ENCODE data around the gene FGFR2.

GRCh38 chr10:121519411-121519810 is 78.8 kb downstream of the FGFR2 start:
- TF ChIP-seq, protein P1, sequence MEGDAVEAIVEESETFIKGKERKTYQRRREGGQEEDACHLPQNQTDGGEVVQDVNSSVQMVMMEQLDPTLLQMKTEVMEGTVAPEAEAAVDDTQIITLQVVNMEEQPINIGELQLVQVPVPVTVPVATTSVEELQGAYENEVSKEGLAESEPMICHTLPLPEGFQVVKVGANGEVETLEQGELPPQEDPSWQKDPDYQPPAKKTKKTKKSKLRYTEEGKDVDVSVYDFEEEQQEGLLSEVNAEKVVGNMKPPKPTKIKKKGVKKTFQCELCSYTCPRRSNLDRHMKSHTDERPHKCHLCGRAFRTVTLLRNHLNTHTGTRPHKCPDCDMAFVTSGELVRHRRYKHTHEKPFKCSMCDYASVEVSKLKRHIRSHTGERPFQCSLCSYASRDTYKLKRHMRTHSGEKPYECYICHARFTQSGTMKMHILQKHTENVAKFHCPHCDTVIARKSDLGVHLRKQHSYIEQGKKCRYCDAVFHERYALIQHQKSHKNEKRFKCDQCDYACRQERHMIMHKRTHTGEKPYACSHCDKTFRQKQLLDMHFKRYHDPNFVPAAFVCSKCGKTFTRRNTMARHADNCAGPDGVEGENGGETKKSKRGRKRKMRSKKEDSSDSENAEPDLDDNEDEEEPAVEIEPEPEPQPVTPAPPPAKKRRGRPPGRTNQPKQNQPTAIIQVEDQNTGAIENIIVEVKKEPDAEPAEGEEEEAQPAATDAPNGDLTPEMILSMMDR (IDR thresholded peaks at IDR 0.05): no peak
- TF ChIP-seq POLR2AphosphoS5 (IDR thresholded peaks at IDR 0.05): no peak
